Endothelial cell (in vitro differentiated cells): ENCODE measurements around the gene TAS1R3. TPM values are rescaled to one million over a fixed set of nuclear protein-coding genes. Genes with fewer than 3 reads are reported as not detected.

Experiments used
- DNase-seq: peaks from one replicate; pipeline ENCODE4 v3.0.0; 2021; ENCODE audit warnings: low spot score
- H3K27ac Mint-ChIP-seq: one replicate; pipeline ENCODE4 v1.8.0; 2021; ENCODE audit warnings: mixed read lengths, inconsistent platforms; ENCODE audit not compliant: unreplicated experiment
- H3K27me3 Mint-ChIP-seq: one replicate; pipeline ENCODE4 v1.8.0; 2021; ENCODE audit warnings: mild to moderate bottlenecking, moderate library complexity, mixed read lengths, inconsistent platforms; ENCODE audit not compliant: unreplicated experiment
- H3K36me3 Mint-ChIP-seq: one replicate; pipeline ENCODE4 v1.8.0; 2021; ENCODE audit warnings: mild to moderate bottlenecking, low read depth, mixed read lengths, inconsistent platforms; ENCODE audit not compliant: unreplicated experiment
- H3K4me1 Mint-ChIP-seq: one replicate; pipeline ENCODE4 v1.8.0; 2021; ENCODE audit warnings: mild to moderate bottlenecking, mixed read lengths, inconsistent platforms; ENCODE audit not compliant: unreplicated experiment
- H3K4me3 Mint-ChIP-seq: one replicate; pipeline ENCODE4 v1.8.0; 2021; ENCODE audit warnings: mild to moderate bottlenecking, mixed read lengths, inconsistent platforms; ENCODE audit not compliant: unreplicated experiment
- H3K9me3 Mint-ChIP-seq: one replicate; pipeline ENCODE4 v1.8.0; 2021; ENCODE audit warnings: mixed read lengths, inconsistent platforms; ENCODE audit not compliant: unreplicated experiment
- CTCF ChIP-seq: fragments of 200-600 bp; sonication (generic); IDR thresholded peaks from one replicate; pipeline ENCODE4 v1.5.0; 2021; ENCODE audit warnings: antibody characterized with exemption; ENCODE audit not compliant: unreplicated experiment
- total RNA-seq: library from RNA; stranded (reverse); fragmentation: NEBNext Ultra II Directional; extraction: Animal tissue kit (Norgen Biotek cat#: 25700); gene quantifications from one replicate; pipeline ENCODE4 v1.2.1, GENCODE V29; 2021; ENCODE audit not compliant: unreplicated experiment

TAS1R3 gene
- total RNA-seq, 1 donor from 2014 or later: 1.2 TPM

- no peak overlapping the region for H3K4me3 Mint-ChIP-seq
These were observed 13.7 kb upstream of the TAS1R3 start for GRCh38 chr1:1317420-1317819.

GRCh38 chr1:1318131-1318652 lies 12.9 kb upstream of the TAS1R3 start:
- Mint-ChIP-seq H3K9me3 (no peaks in the 10 kb centered on the region), H3K4me3 (no peak overlapping the region), H3K36me3 (peaks cover 8% of the 10 kb centered on the region), H3K27me3 (peaks cover 8% of the 10 kb centered on the region), H3K27ac (no peak overlapping the region), H3K4me1 (peaks cover 10% of the 10 kb centered on the region)
- no peak for TF ChIP-seq CTCF
- no peak for DNase-seq

More at GRCh38 chr1:1317420-1317819, 13.7 kb upstream of the TAS1R3 start:
- TF ChIP-seq CTCF: no peak
- peaks cover 7% of the 10 kb centered on the region for H3K27me3 Mint-ChIP-seq
- no peaks in the 10 kb centered on the region for H3K9me3 Mint-ChIP-seq
- H3K4me1 Mint-ChIP-seq: peaks cover 10% of the 10 kb centered on the region
- peaks cover 8% of the 10 kb centered on the region for H3K36me3 Mint-ChIP-seq
- H3K27ac Mint-ChIP-seq: peak overlapping the region; percentile 26
- DNase-seq: no peak

GRCh38 chr1:1318777-1319645 lies 12.1 kb upstream of the TAS1R3 start:
- Mint-ChIP-seq H3K27me3 (peaks cover 8% of the 10 kb centered on the region), H3K4me3 (no peak overlapping the region), H3K9me3 (no peaks in the 10 kb centered on the region), H3K4me1 (peaks cover 15% of the 10 kb centered on the region), H3K36me3 (peaks cover 14% of the 10 kb centered on the region), H3K27ac (no peak overlapping the region)
- DNase-seq: no peak
- no peak for TF ChIP-seq CTCF

GRCh38 chr1:1319646-1319941 lies 11.5 kb upstream of the TAS1R3 start:
- TF ChIP-seq CTCF: no peak
- Mint-ChIP-seq H3K4me1 (peaks cover 15% of the 10 kb centered on the region), H3K27ac (no peak overlapping the region), H3K4me3 (no peak overlapping the region), H3K27me3 (peaks cover 8% of the 10 kb centered on the region), H3K36me3 (peaks cover 14% of the 10 kb centered on the region), H3K9me3 (no peaks in the 10 kb centered on the region)
- no peak for DNase-seq
